ENCODE data around the gene TMEM121.

The TMEM121 gene

GRCh38 chr14:105498430-105499255 is 27.7 kb upstream of the TMEM121 start:
- DNase-seq (ENCODE audit: low read depth), result no peak

- no peak for DNase-seq (ENCODE audit: low read depth)
Observed at GRCh38 chr14:105499256-105500035, 26.9 kb upstream of the TMEM121 start.

GRCh38 chr14:105500036-105500725 is 26.2 kb upstream of the TMEM121 start:
- no peak for DNase-seq (ENCODE audit: low read depth)

GRCh38 chr14:105500726-105501101 is 25.7 kb upstream of the TMEM121 start:
- no peak for DNase-seq (ENCODE audit: low read depth)

GRCh38 chr14:105501504-105502291 is 24.7 kb upstream of the TMEM121 start:
- no peak for DNase-seq (ENCODE audit: low read depth)

GRCh38 chr14:105502446-105503295 is 23.7 kb upstream of the TMEM121 start:
- no peak for DNase-seq (ENCODE audit: low read depth)

- no peak for DNase-seq (ENCODE audit: low read depth)
Observed at GRCh38 chr14:105503296-105503640, 23.1 kb upstream of the TMEM121 start.

- no peak for DNase-seq (ENCODE audit: low read depth)
Observed at GRCh38 chr14:105503935-105504692, 22.3 kb upstream of the TMEM121 start.

GRCh38 chr14:105505101-105505500 is 21.3 kb upstream of the TMEM121 start:
- DNase-seq (ENCODE audit: low read depth), result no peak

GRCh38 chr14:105507247-105507646 is 19.1 kb upstream of the TMEM121 start:
- no peak for DNase-seq (ENCODE audit: low read depth)

- no peak for DNase-seq (ENCODE audit: low read depth)
Observed at GRCh38 chr14:105508069-105508468, 18.3 kb upstream of the TMEM121 start.

- no peak for DNase-seq (ENCODE audit: low read depth)
Observed at GRCh38 chr14:105508601-105509000, 17.8 kb upstream of the TMEM121 start.

- no peak for DNase-seq (ENCODE audit: low read depth)
Observed at GRCh38 chr14:105517096-105517495, 9.3 kb upstream of the TMEM121 start.

GRCh38 chr14:105519946-105520698 is 6.3 kb upstream of the TMEM121 start:
- no peak for DNase-seq (ENCODE audit: low read depth)

GRCh38 chr14:105525326-105525725 is 1.1 kb upstream of the TMEM121 start:
- DNase-seq (ENCODE audit: low read depth), result no peak

- DNase-seq (ENCODE audit: low read depth), result no peak
Observed at GRCh38 chr14:105526776-105527380, 495 bp downstream of the TMEM121 start.

- no peak for DNase-seq (ENCODE audit: low read depth)
Observed at GRCh38 chr14:105527381-105527825, 1.0 kb downstream of the TMEM121 start.

- DNase-seq (ENCODE audit: low read depth), result peak; percentile 65
Observed at GRCh38 chr14:105527826-105528585, 1.6 kb downstream of the TMEM121 start.
